Stimulated activated CD8-positive, alpha-beta memory T cell treated with anti-CD3 and anti-CD28 coated beads, Interleukin-2, amount 100 ng/mL, for 1 hour (primary cell): ENCODE data around the gene TRMT44.
"Not testable (repeated sequence)": the region's sequence is repeated elsewhere in the genome, so short reads cannot be mapped to it uniquely, and the experiment has no call there.

Experiments used
- DNase-seq, 2 donors: peaks; one replicate each; pipeline ENCODE4 v3.0.0-alpha.2; 2020; ENCODE audit warnings: low read depth in 2 of 2

The TRMT44 gene

DNA sequence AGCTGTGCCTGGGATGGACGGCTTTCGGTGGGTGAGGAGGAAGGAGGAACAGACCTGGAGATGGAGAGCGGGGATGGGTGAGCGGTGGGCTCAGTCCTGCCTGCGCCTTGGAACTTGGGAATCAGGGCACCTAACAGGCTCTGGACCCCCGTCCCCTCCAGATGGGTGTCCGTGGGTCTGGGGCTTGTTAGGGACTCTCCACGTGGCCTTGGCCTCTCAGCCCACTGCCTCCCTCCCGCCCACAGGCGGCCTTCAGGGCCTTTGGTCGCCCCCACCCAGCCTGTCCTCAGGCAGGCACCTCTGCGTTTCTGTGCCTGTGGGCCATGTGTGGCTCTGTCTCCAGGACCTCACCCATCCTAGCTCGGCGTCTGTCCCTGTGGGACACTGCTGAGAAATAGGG is 29.0 kb downstream of the TRMT44 start:
- no peak for DNase-seq

DNA sequence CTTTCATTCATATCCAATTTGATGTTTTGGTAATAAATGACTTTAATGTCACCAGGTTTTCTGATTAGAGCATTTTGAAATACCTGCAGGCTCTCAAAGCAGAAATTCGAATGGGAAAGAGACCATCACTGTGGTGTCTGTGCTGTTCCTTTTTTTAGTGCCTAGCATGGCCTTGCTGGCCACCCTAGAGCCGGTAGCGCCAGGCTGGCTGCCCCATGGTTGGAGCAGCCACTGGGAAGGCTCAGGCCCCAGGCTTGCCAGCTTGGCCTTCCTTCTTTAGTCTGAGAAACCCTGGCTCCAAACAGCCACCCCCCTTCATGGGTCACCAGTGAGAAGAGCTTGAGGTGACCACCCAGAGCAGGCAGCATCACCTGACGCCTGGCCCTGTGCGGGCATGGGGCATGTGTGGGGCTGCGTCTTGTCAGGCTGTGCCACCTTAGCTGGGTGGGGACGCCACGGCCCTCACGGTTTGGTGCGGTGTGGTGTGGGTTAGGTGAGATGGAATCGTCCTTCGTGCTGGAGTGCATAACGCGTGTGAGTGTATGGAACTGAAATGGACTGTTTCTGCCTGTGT is 30.0 kb downstream of the TRMT44 start:
- DNase-seq, result no peak

DNA sequence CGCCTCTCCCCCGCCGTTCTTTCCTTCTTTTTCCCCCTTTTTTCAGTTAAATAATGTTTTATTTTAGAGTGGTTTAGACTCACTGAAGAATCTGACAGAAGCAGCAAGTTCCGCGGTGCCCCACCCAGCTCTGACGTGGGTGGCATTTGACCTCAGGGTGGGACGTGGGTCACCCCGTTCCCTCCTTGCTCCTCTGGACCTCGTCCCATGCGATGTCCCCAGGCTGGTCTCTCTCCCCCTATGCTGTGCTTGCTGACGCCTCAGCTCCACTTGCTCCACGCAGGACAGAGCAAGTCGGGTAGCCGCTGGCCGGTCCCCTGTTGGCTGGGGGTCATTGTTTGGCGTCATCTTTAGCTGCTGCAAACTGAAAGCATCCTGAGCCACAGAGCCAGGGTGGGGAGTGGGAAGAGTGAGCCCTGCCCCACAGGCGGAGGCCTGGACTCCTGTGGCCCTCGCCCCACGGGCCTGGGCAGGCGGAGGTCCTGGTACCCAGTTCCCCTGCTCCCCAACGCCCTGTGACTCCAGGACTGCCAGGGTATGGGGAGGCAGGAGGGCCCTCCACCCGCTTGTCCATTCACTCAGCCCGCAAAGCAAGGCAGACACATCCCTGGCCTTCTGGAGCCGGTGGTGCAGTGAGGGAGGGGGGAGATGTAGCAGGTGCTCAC is 30.8 kb downstream of the TRMT44 start:
- no peak for DNase-seq

DNA sequence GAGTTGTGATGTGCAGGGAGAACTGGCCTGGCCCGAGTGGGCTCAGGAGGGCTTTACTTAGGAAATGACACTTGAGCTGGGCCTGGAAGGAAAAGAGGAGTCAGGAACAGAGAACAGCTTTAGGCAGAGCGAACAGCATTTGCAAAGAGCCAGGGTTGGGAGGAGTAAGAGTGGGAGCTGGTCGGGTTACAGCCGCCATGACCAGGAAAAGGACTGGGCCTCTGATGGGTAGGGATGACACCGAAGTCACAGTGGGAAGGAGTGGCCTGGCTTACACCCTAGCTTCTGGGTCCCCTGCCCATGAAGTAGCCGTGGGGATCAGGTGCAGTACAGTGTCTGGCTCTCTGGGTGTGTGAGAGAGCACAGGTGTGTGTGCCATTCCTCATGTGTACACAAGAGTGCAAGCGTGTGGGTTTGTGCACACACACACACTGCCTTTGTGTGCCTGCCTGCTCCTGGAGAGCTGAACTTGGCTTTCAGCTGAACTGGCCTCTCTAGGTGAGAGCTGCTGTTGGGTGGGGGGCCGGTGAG is 31.6 kb downstream of the TRMT44 start:
- no peak for DNase-seq

DNA sequence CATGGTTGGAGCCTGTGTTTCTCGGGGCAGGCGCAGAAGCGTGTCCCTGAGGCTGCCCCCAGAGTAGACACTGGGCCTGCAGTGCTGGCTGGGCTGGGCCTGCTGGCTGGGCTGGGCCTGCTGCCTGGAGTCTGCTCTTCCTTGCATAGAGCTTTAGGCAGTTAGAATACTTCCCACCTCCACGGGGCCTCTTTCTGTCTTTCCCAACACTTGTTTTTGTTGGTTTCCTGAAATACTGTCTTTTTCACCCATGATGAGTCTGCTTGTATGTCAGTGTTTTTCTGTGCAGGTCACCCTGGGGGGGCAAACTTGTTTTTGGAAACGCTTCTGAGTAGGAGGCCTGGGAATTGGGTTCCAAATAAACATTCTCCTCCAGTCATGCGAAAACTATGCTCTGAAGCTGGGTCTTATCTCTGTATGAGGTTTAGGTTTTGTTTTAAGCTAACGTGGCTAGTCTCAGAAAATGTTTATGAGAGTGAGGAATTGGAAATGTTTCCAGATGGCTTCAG is 32.2 kb downstream of the TRMT44 start:
- no peak for DNase-seq

DNA sequence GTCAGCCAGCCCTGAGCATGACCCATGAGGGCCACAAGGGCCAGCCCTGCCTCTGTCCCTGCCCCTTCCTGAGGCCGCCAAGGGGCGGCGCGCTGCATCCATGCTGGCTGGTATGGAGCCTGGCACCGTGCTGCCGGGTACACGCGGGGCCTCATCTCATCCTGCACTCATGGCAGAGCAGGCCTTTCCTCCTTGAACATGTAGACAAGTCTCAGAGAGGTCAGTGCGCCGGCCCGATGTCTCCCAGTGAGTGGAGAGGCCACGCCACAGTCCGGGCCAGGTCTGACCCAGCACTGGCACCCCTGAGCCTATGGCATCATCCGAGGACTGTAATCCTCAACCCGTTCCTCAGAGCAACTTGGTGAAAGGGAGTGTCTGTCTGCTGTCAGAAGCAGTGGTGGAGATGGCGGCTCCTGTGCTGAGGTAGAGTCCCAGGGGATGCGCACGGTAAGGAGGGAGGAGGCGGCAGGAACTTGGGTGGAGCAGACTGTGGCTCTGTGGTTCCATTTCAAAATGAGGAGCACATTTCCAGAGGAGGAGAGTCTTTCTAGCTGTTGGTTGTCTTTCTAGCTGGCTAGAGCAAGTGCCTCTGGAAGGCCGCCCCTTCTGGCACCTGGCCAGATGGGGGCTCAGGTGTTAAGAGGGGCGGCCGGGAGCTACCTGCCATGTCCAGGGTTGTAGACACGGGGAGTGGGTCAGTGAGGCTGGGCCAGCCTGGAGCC is 32.8 kb downstream of the TRMT44 start:
- no peak for DNase-seq

DNA sequence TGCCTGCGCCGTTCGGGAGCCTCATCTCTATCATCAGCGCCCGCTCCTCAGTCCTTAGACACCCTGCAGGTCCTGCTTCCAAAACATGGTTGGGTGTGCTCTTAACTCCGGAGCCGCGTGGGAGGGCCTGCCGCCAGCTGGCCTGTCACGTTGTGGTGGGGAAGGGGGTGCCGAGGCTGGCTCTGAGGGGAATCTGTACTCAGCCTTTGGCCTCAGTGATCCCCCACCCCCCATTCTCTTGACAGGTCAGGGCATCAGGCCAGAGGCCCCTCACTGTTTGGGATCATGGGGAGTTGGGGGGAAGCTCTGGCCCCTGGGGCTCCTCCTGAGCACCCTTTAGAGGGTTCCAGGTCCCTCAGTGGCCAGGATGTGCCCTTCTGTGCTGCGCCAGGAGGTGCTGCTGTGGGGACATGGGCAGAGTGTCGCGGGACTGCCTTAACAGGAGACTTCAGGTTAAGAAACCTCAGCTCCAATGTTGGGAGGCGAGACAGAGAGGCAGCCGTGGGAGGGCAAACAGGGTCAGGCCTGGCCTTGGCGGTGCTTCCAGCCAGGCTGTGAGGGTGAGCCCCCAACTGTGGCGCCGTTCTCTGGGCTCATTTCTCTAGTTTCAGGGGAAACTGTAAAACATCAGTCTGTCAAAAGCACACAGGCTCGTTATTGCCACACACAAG is 33.5 kb downstream of the TRMT44 start:
- no peak for DNase-seq

DNA sequence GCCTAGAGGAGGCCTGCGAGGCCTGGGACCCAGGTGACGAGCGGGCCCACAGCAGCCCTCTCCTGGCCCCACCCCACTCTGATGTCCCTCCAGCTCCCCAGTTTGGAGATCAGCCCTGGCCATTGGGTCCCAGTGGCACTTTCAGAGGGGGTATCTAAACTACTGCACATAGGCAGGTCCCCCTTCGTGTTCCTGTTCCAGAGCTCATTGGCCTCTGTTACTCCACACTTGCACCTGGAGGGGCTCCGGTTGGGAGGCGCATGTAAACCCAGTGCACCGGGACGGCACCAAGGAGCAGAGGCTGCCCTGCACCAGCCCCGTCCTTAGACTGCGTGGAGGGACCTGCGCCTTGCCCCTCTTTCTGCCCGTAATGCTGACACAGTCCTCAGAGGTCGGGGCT is 34.3 kb downstream of the TRMT44 start:
- no peak for DNase-seq

DNA sequence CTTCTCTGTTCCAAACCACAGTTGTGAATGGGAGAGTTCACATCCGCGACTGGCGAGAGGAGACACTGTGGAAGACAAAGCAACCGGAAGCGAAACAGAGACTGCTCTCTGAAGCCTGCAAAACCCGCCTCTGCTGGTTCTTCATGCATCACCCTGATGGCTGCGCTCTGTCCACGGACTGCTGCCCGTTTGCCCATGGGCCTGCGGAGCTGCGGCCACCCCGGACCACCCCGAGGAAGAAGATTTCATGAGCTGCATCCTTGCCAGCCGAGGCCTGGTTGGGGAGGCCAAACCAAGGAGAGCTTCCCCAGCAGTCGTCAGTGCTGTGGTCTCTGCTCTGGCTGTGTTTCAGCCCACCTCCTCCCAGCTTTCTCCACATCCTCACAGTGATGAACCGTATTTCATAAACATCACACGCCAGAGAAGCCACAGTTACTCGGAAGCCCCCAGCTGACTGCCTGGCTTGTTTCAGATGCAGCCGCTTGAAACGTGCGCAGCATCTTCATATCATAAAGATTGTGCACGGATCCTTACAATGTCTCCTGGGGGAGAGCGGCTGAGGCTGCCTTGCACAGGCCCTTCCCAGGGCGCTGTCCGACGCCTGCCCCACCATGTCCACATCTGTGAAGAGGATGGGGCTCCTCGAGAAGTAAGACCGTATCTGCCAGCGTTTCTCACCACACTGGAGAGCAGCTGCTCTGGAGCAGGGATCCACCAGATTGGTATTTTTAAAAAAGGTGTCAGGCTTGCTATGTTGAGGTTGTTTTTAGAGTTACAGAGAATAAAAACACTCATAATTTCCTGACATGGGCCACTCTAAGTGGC is 35.4 kb downstream of the TRMT44 start:
- no peak for DNase-seq

DNA sequence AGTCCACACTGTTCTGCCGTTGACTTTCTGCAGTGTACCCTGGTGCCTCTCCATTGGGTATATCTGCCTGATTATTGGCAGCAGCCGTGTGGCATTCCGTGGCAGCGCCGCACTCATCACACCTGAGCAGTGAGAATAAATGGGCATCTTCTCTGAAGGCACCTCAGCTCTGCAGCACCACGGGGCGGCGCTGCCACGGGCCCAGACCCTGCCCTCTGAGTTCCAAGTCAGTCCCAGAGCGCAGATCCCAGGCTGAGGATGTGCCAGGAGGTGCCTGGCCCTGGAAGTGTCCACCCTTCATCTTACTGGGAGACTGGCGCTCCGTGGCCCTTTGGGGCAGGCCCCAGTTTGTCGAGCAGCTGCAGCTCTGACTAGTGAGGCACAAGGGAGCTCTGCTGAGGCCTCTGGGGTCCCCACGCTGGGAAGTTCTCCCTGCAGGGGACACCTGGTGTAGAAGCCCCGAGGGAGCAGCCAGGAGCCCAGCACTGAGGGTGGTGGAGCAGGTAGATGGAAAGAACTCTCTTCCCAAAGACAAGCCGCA is 36.6 kb downstream of the TRMT44 start:
- no peak for DNase-seq

DNA sequence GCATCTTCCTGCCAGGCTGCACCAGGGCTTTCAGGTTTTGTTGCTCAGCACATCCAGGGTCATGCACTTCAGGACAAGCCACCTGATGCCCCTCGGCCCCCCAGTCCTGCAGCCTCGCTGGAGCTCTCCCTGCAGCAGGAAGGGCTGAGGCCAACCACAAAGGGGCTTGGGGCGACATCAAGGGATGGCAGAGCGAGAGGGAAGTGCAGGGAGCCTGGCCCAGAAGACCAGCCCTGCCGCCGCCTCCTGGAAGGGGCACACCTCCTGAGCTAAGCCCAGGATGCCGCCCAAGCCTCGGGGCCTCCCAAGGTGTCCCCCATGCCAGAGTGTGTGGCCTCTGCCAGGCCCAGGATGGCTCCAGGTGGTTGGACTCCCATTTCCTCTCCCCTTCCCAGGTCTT is 37.1 kb downstream of the TRMT44 start:
- no peak for DNase-seq

DNA sequence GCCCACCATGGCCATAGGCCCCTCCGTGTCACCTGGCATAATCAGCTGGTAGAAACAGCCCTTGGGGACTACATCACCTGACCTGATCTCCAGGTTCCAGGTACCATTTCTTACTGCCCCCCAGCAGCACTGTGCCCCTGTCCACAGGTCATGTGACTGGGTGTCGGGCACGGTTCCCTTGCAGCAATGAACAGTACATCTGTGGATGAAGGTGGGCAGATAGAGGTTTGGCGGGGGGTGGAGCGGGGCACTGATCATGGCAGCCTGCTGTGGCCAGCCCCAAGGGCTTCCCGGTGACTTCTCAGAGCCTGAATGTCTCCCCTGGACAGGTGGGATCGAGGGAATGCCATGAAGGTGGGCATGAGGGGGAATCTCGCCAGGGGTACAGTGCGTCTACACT is 37.8 kb downstream of the TRMT44 start:
- no peak for DNase-seq

DNA sequence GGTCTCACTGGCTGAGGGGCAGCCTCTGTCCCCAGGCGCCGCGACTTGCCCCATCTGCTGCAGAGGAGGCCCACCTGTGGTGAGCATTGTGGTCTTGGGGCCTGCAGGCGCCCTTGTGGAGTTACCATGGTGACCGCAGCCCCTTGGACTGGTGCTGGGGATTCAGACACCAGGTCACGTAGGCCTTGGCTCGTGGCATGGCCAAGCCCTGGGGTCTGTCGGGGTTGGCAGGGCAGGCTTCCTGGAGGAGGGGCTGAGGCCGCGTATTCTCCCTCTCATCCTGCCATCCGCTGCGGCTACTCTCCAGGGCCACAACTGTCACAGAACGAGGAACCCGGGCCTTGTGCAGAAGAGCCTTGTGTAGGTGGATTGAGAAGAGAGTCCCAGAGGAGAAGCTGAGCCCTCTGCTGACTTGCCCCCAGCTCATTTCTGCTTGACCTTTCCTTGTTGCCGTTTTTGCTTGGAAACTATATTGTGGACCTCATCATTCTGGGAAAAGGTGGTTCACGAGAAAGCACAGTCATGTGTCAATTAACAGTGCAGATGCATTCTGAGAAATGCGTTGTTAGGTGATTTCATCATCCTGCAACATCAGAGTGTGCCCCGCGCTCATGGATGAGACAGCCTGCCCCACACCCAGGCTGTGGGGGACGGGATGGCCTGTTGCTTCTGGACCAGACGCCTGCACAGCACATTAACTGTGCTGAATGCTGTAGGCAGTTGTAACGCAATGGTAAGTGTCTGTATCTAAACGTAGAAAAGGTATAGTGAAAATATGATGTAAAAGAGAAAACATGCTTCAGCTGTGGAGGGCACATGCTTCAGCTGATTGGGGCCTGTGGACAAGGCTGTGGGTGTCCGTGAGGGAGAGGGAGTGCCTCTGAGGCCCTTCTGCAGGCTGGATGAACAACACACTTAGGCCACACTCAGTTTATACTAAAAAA is 38.5 kb downstream of the TRMT44 start:
- DNase-seq, result no peak

DNA sequence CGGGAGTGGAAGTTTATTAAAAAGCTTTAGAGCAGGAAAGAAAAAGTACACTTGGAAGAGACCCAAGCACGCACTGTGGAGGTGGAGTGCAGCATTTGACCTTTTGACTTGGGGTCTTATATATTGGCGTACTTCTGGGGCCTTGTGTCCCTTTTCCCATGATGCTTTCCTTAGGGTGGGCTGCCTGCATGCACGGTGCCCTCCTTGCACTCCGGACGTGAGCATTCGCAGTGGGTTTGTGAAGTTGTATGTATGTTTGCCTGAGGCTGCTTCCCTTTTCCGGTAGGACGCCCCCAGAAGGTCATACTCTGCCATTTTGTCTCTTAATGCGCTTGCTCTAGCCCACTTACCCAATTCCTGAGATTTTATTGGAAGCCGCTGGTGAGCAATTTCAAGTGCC is 39.6 kb downstream of the TRMT44 start:
- DNase-seq, result no peak

DNA sequence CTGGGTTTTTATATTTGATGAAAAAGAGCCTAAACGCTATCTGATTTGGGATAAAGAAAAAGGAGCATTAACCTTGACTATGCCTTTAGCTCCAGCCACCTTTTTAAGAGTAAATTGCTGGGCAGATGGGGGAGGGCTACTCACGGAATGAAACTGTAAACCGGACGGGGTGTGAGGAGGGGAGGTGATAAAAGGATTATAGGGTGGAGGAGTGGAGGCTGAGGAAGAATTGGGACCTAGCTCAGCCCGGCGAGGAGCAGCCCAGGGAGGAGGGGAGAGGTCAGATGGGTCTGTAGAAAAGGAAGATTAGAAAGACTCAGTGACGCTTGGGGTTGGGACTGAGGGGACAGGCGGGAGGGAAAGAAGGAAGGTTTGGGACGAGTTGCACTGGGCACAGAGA is 46.1 kb downstream of the TRMT44 start:
- DNase-seq, result not testable (repeated sequence)

DNA sequence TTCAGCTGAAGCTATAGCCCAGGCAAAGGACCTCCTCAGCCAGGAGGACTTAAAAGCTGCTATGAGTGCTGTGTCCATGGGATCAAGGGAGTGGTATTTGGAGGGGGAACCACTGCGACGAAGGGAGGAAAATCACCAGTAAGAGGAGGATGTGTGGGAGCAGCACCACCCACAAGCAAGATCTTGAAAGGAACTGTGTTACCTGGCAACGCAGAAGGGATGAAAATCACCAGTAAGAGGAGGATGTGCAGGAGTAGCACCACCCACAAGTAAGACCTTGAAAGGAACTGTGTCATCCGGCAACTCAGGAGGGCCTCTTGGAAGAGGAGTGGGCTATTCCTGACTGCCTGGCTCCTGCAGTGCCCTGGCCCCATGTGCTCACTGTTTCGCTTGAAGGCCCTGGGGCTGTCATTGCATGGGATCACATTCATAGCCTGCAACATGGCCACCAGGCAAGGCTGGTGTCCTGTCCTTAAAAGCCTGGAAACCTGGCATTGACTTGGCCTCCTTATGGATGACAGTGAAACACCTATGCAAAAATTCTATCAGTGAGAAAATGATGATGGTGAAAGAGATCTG is 48.3 kb downstream of the TRMT44 start:
- DNase-seq, result no peak

DNA sequence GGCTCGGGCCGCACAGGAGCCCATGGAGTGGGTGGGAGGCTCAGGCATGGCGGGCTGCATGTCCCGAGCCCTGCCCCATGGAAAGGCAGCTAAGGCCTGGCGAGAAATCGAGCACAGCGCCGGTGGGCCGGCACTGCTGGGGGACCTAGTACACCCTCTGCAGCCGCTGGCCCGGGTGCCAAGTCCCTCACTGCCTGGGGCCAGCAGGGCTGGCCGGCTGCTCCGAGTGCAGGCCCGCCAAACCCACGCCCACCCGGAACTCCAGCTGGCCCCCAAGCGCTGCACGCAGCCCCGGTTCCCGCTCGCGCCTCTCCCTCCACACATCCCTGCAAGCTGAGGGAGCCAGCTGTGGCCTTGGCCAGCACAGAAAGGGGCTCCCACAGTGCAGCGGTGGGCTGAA is 50.9 kb downstream of the TRMT44 start:
- not testable (repeated sequence) for DNase-seq

DNA sequence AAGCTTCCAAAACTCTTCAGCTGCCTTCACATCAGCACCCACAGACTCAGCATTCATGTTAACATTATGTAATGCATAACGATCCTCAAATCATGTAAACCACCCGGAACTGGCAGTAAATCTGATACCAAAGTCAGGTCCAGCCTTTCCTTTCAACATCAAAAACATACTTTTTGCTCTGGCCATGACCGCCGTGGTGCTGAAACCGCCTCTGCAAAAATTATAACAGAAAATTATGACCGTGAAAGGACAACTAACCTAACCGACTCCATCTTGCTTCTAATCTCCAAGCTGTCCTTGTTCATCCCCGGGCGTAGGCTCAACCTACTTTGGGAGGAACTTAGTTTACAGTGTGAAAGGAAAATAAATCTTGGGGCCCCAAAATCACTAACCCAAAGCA is 51.6 kb downstream of the TRMT44 start:
- no peak for DNase-seq

DNA sequence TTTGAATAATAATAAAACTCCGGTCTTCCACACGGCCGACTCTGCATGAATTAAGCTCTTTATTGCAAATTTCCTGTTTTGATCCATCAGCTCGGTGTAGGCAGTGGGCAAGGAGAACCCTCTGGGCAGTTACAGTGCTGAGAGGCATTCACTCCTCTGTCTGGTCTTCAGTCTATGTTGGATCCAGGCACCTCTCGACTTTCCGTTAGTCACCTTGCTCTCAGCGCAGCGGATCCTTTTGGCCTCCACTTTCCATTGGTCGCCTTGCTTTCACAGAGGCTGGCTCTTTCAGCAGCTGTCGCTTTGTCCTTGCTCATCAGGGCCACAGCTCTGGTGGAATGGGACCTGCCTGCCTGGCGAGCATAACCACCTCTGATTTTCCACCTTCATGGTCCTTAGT is 52.9 kb downstream of the TRMT44 start:
- DNase-seq, result no peak

DNA sequence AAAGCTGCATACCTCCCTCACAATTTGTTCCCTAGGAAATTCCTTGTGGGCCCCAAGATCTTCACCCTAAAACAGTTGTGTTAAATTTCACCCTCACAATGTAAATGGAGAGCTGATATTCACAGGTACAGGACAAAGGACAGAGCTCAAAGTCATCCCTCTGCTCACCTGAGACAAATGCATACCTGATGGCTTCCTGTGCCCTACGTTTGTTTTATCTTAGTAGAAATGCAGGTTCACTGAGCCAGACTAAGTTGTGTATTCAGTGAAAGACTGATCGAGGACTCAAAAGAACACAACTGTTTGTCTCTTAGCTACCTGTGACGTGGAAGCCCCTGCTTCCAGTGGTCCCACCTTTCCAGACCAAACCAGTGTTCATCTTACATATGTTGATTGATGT is 53.6 kb downstream of the TRMT44 start:
- DNase-seq, result no peak
